PFSK-1 (cell line): ENCODE data around the gene BNC2.

Source experiments
- FOXP2 ChIP-seq: optimal IDR thresholded peaks from 2 replicates; pipeline ENCODE3; 2011; ENCODE audit warnings: borderline replicate concordance, control low read depth, inconsistent platforms; ENCODE audit not compliant: insufficient read depth; ENCODE audit errors: extremely low read length, extremely low read depth
- POLR2AphosphoS5 ChIP-seq: IDR thresholded peaks from 2 replicates; pipeline ENCODE4 v1.6.1; 2012; ENCODE audit warnings: low read depth, mild to moderate bottlenecking, control low read depth, low read length, moderate library complexity
- SIN3A ChIP-seq: IDR thresholded peaks from 2 replicates; pipeline ENCODE4 v1.6.1; 2012; ENCODE audit warnings: mild to moderate bottlenecking, low read length, moderate library complexity, borderline replicate concordance; ENCODE audit not compliant: insufficient read depth
- TAF1 ChIP-seq: IDR thresholded peaks from 2 replicates; pipeline ENCODE4 v1.6.1; 2012; ENCODE audit warnings: low read length, control low read depth, borderline replicate concordance; ENCODE audit not compliant: insufficient read depth
- TF ChIP-seq, protein P1 (sequence below), 2 experiments: IDR thresholded peaks; 2 replicates each; pipeline versions ENCODE4 v1.6.1 to v1.8.0; 2011 to 2012; ENCODE audit warnings: low read depth in 2 of 2, low read length in 2 of 2, control low read depth in 1 of 2, inconsistent platforms in 1 of 2, mild to moderate bottlenecking in 1 of 2, moderate library complexity in 1 of 2; ENCODE audit not compliant: insufficient read depth in 1 of 2

Gene BNC2

GRCh38 chr9:16720386-16720785 is 150.1 kb downstream of the BNC2 start:
- TF ChIP-seq, protein P1, sequence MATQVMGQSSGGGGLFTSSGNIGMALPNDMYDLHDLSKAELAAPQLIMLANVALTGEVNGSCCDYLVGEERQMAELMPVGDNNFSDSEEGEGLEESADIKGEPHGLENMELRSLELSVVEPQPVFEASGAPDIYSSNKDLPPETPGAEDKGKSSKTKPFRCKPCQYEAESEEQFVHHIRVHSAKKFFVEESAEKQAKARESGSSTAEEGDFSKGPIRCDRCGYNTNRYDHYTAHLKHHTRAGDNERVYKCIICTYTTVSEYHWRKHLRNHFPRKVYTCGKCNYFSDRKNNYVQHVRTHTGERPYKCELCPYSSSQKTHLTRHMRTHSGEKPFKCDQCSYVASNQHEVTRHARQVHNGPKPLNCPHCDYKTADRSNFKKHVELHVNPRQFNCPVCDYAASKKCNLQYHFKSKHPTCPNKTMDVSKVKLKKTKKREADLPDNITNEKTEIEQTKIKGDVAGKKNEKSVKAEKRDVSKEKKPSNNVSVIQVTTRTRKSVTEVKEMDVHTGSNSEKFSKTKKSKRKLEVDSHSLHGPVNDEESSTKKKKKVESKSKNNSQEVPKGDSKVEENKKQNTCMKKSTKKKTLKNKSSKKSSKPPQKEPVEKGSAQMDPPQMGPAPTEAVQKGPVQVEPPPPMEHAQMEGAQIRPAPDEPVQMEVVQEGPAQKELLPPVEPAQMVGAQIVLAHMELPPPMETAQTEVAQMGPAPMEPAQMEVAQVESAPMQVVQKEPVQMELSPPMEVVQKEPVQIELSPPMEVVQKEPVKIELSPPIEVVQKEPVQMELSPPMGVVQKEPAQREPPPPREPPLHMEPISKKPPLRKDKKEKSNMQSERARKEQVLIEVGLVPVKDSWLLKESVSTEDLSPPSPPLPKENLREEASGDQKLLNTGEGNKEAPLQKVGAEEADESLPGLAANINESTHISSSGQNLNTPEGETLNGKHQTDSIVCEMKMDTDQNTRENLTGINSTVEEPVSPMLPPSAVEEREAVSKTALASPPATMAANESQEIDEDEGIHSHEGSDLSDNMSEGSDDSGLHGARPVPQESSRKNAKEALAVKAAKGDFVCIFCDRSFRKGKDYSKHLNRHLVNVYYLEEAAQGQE (IDR thresholded peaks at IDR 0.05; ENCODE audit: insufficient read depth in 1 of 2, low read depth in 2 of 2, low read length in 2 of 2) = no peak
- no peak for TF ChIP-seq POLR2AphosphoS5
- no peak for TF ChIP-seq SIN3A
- TF ChIP-seq TAF1 = no peak
- no peak for TF ChIP-seq FOXP2

DNA sequence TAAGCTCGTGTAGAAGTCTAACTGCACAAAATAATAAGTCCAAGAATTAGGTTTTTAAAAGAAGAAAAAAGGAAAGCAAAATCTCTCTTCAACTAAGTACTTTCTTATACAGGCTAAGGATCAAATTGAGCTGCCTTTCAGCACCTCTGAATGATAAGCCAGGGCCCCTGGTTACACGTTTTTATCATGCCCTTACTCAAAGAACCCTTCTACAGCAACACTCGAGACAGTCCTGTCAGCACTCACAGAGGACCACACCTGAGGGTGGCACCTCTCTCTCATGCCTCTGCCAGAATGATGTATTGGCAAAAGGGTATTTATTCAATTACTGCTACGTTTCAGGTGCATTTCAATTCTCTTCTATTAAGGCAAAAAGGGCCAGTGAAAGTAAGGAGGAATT is 150.5 kb downstream of the BNC2 start:
- TF ChIP-seq TAF1 (no peak), SIN3A (no peak), POLR2AphosphoS5 (no peak), FOXP2 (no peak)
- TF ChIP-seq, protein P1 (IDR thresholded peaks at IDR 0.05; ENCODE audit: insufficient read depth in 1 of 2, low read depth in 2 of 2, low read length in 2 of 2) = no peak

- TF ChIP-seq, protein P1 (IDR thresholded peaks at IDR 0.05; ENCODE audit: insufficient read depth in 1 of 2, low read depth in 2 of 2, low read length in 2 of 2) = no peak
- TF ChIP-seq TAF1 = no peak
- no peak for TF ChIP-seq SIN3A
- TF ChIP-seq FOXP2 = no peak
- TF ChIP-seq POLR2AphosphoS5 = no peak
Measured at GRCh38 chr9:16718952-16719351, 151.5 kb downstream of the BNC2 start.

- TF ChIP-seq POLR2AphosphoS5 (no peak), TAF1 (no peak), SIN3A (no peak), FOXP2 (no peak)
- TF ChIP-seq, protein P1 (IDR thresholded peaks at IDR 0.05; ENCODE audit: insufficient read depth in 1 of 2, low read depth in 2 of 2, low read length in 2 of 2) = no peak
Measured at GRCh38 chr9:16718296-16718695, 152.2 kb downstream of the BNC2 start.

- TF ChIP-seq SIN3A (no peak), TAF1 (no peak), FOXP2 (no peak), POLR2AphosphoS5 (no peak)
- TF ChIP-seq, protein P1 (IDR thresholded peaks at IDR 0.05; ENCODE audit: insufficient read depth in 1 of 2, low read depth in 2 of 2, low read length in 2 of 2) = no peak
Measured at GRCh38 chr9:16716601-16717000, 153.9 kb downstream of the BNC2 start.
